GM13977 (cell line): Measurements from ENCODE around the gene LAMB4.

Experiments
- DNase-seq: peaks from one replicate; pipeline ENCODE4 v3.0.0; 2012; ENCODE audit warnings: low spot score
- CTCF ChIP-seq: IDR thresholded peaks from 2 replicates; pipeline ENCODE4 v1.5.1; 2012; ENCODE audit warnings: mild to moderate bottlenecking, control low read depth; ENCODE audit not compliant: insufficient read depth; ENCODE audit errors: extremely low read depth, missing control alignments
- in situ Hi-C: fragments of 300-500 bp; cut with MboI; formaldehyde crosslinking; loops from one replicate; pipeline ENCODE4 v1.12.0; 2022; ENCODE audit warnings: low sequenced_read_pairs, low pct_unique_long_range_greater_than_20kb, mixed read lengths, inconsistent platforms; ENCODE audit not compliant: unreplicated experiment

Gene LAMB4

GRCh38 chr7:108137993-108138392, 7.8 kb upstream of the LAMB4 start:
- in situ Hi-C loops, result no loop called here
- no peak for DNase-seq
- TF ChIP-seq CTCF, result no peak

- no peak for DNase-seq
- in situ Hi-C loops, result no loop called here
- TF ChIP-seq CTCF, result no peak
These were observed 6.9 kb upstream of the LAMB4 start for GRCh38 chr7:108137040-108137439.

GRCh38 chr7:108136191-108136688, 6.1 kb upstream of the LAMB4 start:
- in situ Hi-C loops, result no loop called here
- no peak for DNase-seq
- TF ChIP-seq CTCF, result no peak

- DNase-seq, result peak; percentile 44
These were observed 5.5 kb upstream of the LAMB4 start for GRCh38 chr7:108135446-108136190.

GRCh38 chr7:108134486-108134885, 4.3 kb upstream of the LAMB4 start:
- in situ Hi-C loops, result no loop called here
- no peak for TF ChIP-seq CTCF
- no peak for DNase-seq

More at GRCh38 chr7:108135446-108136190, 5.5 kb upstream of the LAMB4 start:
- TF ChIP-seq CTCF, result no peak
- in situ Hi-C loops, result no loop called here

- in situ Hi-C loops, result no loop called here
- DNase-seq, result no peak
- TF ChIP-seq CTCF, result no peak
These were observed 2.5 kb upstream of the LAMB4 start for GRCh38 chr7:108132551-108133265.
